ENCODE measurements around the gene ZNF20.
A peak's percentile ranks its signal among the peaks of the same experiment; 100 is the strongest.
"Not testable (repeated sequence)": the region's sequence is repeated elsewhere in the genome, so short reads cannot be mapped to it uniquely, and the experiment has no call there.

Gene ZNF20

DNA sequence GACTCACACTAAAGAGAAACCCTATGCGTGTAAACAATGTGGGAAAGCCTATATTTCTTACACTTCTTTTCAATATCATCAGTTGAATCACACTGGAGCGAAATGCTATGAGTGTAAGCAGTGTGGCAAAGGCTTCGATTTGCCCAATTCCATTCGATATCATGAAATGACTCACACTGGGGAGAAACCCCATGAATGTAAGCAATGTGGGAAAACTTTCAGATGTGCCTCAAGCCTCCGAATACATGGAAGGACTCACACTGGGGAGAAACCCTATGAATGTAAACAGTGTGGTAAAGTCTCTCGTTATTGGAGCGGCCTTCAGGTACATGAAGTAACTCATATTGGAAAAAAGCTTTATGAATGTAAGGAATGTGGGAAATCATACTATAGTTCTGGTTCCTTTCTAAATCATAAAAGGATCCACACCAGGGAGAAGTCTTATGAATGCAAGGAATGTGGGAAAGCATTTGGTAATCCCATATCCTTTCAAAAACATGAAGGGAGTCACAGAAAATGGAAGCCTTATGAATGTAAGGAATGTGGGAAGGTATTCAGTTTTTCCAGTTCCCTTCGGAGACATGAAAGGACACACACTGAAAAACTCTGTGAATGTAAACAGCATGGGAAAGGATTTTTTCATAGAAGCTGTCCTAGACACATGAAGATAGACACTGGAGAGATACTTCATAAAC is 28.1 kb downstream of the ZNF20 start:
- ATAC-seq, result no peak

DNA sequence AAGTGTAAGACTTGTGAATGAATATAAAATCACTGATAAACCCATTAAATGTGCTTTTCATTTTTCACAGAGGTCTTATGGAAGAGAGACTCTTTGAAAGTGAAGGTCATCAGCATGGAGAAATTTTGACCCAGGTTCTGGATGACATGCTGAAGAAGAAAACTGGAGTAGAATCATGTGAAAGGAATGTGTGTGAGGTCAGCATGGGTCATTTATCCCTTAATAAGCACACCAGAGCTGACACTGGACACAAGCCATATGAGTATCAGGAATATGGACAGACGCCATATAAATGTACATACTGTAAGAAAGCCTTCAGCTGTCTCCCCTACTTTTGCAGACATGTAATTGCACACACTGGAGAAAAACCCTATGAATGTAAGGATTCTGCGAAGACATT is 29.0 kb downstream of the ZNF20 start:
- no peak for ATAC-seq

DNA sequence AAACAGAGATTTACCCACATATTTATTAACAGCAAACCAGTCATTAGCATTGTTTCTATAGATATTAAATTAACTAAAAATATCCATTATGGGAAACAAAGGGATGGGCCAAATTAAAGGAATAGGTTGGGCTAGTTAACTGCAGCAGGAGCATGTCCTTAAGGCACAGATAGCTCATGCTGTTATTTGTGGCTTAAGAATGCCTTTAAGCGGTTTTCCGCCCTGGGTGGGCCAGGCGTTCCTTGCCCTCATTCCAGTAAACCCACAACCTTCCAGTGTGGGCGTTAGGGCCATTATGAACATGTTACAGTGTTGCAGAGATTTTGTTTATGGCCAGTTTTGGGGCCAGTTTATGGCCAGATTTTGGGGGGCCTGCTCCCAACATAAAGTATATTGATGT is 36.2 kb downstream of the ZNF20 start:
- not testable (repeated sequence) for ATAC-seq

DNA sequence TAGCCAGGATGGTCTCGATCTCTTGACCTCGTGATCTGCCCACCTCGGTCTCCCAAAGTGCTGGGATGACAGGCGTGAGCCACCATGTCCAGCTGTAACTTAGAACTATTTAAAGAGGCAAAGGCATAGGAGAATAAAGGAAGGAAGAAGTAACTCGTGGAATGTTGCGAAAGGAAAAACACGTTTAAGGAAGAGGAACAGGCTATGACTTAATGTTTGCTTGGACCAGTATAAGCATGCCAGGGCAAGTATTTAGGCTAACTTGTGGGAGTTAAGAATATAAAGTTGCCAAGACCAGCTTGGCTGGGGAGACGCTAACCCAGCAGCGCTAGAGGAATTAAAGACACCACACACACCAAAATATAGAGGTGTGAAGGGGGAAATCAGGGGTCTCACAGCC is 42.1 kb downstream of the ZNF20 start:
- no peak for ATAC-seq

DNA sequence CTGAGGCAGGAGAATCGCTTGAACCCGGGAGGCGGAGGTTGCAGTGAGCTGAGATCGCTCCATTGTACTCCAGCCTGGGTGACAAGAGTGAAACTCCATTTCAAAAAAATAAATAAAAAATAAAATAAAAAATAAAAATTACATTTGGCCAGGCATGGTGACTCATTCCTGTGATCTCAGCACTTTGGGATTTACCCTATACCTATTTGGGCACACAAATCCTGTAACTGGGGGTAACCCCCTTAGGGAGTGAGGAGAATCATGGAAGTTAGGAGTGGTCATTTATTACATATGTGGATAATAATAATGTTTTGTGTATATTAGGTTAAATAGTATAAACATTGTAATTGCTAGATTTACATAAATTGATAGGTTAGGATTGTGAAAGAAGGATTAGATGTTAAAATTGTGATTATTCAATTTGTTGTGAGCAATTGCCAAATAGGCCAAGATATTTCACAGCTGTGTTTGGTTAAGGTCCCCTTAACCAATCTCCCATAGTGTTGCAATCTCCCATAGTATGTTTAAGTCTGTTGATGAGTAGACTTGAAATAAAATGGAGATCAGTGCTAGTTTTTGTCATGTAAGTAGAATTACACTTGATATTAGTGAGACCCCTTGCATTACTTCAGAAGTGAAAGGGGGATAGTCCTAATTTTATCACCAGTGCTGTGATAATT is 44.9 kb downstream of the ZNF20 start:
- ATAC-seq, result no peak

DNA sequence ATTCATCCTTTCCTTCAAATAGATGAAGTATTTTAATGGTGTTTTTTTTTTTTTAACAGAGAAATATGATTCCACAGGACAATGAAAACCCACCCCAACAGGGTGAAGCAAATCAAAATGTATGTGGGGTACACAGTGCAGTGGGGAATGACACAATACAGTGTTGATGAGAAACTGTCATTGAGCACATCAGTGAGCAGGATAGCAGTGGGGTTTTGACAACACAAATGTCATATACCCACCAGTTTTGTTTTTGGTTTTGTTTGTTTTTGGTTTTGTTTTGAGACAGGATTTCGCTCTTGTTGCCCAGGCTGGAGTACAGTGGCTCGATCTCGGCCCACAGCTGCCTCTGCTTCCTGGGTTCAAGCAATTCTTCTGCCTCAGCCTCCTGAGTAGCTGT is 46.4 kb downstream of the ZNF20 start:
- no peak for ATAC-seq

DNA sequence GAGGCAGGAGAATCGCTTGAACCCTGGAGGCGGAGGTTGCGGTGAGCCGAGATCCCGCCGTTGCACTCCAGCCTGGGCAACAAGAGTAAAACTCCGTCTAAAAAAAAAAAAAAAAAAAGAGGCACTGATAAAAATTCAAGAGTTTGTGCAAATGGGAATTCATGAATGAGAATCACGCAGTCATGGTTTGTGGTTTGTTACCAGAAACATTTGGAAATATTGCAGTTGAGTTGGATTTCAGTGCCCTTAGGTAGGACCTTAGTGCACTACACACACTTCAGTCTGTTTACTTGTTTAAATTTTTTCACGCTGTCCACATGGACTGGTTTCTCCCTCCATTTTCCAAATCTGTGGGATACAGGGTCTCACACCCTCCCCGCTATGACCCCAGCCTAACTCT is 47.2 kb downstream of the ZNF20 start:
- ATAC-seq, result no peak

DNA sequence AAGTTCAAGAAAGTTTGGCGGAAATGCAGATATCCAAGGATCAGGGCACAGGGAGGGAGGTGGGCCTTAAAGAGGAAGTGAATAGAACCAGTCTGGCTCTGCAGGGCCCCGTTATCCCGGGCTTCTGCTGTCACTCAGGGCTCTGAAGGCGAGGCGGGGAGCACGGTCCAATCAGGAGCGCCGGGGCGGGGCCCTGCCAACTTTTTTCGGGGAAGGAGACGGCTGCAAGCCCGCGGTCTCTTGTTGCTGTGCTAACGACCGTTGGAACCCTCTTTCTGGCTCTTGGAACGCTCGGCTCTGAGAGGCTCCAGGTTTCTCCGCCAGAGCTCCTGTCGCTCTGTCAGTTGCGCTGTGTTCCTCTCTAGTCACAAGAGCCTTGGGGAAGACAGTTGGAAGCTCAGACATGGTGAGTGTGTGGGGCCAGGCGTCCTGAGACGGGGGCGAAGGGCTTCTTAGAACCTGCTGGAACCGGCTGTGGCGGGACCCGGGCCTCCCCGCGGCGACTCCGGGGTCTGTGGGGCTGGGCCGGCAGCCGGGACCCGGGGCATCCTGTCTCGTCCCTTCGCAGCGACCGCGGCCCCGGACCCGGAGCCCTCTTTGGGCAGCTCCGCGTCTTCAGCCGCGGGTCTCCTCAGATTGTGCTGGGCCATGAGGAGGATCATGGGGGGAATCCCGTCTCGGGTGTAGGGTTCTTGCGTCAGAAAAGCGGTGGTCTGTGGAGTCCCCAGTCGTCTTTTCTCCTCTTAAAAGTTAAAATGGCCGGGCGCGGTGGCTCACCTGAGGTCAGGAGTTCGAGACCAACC is 47.9 kb downstream of the ZNF20 start:
- ATAC-seq, result peak; percentile 81 to 86

DNA sequence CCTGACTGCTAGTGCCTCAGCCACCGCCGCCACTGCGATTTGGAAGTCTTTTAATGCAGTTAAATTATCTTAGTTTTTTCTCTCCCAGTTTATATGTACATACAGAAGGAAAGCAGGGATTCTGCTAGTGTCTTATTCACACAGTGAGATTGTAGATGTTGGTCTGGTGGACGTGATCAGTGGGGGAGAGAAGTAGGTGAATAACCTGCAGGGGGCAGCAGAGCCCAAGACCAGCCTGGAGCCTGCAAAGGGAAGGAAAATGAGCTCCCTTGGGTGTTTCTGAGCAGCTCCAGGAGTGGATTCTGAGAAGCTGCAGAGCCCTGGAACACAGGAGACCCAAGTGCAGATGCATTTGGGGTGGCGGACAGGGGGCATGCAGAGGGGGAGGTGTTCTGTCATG is 49.3 kb downstream of the ZNF20 start:
- ATAC-seq, result peak in 1 of 2 donors; percentile 39

DNA sequence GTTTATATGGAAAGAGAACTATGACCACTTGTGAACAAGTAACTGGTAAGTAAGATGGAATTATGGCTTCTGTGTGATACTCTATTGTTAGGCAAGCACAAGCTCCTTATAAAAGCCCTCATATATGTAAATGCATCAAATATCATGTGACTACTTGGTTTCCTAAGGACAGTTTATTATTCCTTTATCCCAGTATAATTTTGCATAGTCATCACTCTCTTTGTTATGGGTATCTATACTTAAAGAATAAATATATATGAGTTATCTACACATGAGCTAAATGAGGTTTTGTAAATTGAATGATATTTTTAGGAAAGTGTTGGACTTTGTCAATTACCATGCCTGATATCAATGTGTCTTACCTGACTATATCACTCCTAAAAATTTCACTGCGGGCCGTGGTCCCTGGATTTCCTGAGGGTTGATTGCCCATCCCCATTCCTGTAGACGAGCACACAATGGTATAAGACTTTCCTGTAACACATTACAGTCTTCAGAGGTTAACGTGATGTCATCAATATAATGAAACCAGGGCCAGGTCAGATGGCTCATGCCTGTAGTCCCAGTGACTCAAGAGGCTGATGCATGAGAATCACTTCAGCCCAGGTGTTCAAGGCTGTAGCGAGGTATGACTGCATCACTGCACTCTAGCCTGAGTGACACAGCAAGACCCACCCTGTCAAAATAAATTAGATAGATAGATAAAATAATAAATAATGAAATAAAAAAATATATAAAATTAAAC is 54.9 kb downstream of the ZNF20 start:
- no peak for ATAC-seq

DNA sequence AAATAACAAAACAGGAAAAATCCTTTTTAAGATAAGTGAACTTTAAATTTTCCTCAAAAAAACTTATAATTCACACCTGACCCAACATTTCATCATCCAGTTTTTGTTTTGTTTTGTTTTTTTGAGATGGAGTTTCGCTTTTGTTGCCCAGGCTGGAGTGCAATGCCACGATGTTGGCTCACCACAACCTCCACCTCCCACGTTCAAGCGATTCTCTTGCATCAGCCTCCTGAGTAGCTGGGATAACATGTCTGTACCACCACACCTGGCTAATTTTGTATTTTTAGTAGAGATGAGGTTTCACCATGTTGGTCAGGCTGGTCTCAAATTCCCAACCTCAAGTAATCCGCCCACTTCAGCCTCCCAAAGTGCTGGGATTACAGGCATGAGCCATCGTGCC is 56.8 kb downstream of the ZNF20 start:
- ATAC-seq, result not testable (repeated sequence)
